HepG2 (cell line): ENCODE data around the gene ATP10A. TPM values are rescaled to one million over a fixed set of nuclear protein-coding genes. Genes with fewer than 3 reads are reported as not detected.

Source experiments
- AHR ChIP-seq: IDR thresholded peaks from 2 replicates; pipeline ENCODE4 v1.6.1; 2018; ENCODE audit warnings: missing genetic modification reagents, missing compliant biosample characterization
- CHCHD3 ChIP-seq: sonication (generic); formaldehyde crosslinking; IDR thresholded peaks from 2 replicates; pipeline ENCODE4 v1.8.0; 2022; ENCODE audit warnings: mild to moderate bottlenecking, missing genetic modification reagents, moderate library complexity
- EED ChIP-seq: sonication (generic); formaldehyde crosslinking; IDR thresholded peaks from 2 replicates; pipeline ENCODE4 v1.5.0; 2020; ENCODE audit warnings: mild to moderate bottlenecking, missing genetic modification reagents
- GATAD1 ChIP-seq: IDR thresholded peaks from 2 replicates; pipeline ENCODE4 v1.6.1; 2016; ENCODE audit warnings: missing genetic modification reagents, missing compliant biosample characterization
- GLI4 ChIP-seq: sonication (generic); formaldehyde crosslinking; IDR thresholded peaks from 2 replicates; pipeline ENCODE4 v1.5.1; 2020; ENCODE audit warnings: missing genetic modification reagents, mild to moderate bottlenecking, moderate library complexity, borderline replicate concordance
- GPBP1L1 ChIP-seq: sonication (generic); formaldehyde crosslinking; IDR thresholded peaks from 2 replicates; pipeline ENCODE4 v1.5.0; 2020; ENCODE audit warnings: mild to moderate bottlenecking, missing genetic modification reagents
- IRF1 ChIP-seq: sonication (generic); formaldehyde crosslinking; IDR thresholded peaks from 2 replicates; pipeline ENCODE4 v1.4.0; 2020; ENCODE audit warnings: low read depth, mild to moderate bottlenecking, missing genetic modification reagents
- KAT8 ChIP-seq: IDR thresholded peaks from 2 replicates; pipeline ENCODE4 v1.6.1; 2016; ENCODE audit warnings: missing genetic modification reagents, missing compliant biosample characterization
- MAF1 ChIP-seq: sonication (generic); formaldehyde crosslinking; IDR thresholded peaks from 2 replicates; pipeline ENCODE4 v1.5.0; 2020; ENCODE audit warnings: missing genetic modification reagents, borderline replicate concordance
- MIXL1 ChIP-seq: IDR thresholded peaks from 2 replicates; pipeline ENCODE4 v1.6.1; 2016
- NR2F6 ChIP-seq, 2 experiments: IDR thresholded peaks; 2 replicates each; pipeline ENCODE4 v1.6.1; 2016; ENCODE audit warnings: antibody characterized with exemption in 1 of 2, mild to moderate bottlenecking in 1 of 2
- RBAK ChIP-seq: sonication (generic); formaldehyde crosslinking; IDR thresholded peaks from 2 replicates; pipeline ENCODE4 v1.5.1; 2020; ENCODE audit warnings: mild to moderate bottlenecking, missing genetic modification reagents
- RELA ChIP-seq: sonication (generic); formaldehyde crosslinking; IDR thresholded peaks from 2 replicates; pipeline ENCODE4 v1.4.0; 2020; ENCODE audit warnings: missing genetic modification reagents
- RNF2 ChIP-seq: fragments of 450-650 bp; conservative IDR thresholded peaks from 2 replicates; pipeline ENCODE4 v1.6.1; 2016; ENCODE audit warnings: low read depth
- RORA ChIP-seq: sonication (generic); formaldehyde crosslinking; IDR thresholded peaks from 2 replicates; pipeline ENCODE4 v1.5.0; 2020; ENCODE audit warnings: mild to moderate bottlenecking, missing genetic modification reagents, moderate library complexity
- SALL2 ChIP-seq: sonication (generic); formaldehyde crosslinking; IDR thresholded peaks from 2 replicates; pipeline ENCODE4 v1.8.1; 2023; ENCODE audit warnings: mild to moderate bottlenecking, missing genetic modification reagents, inconsistent platforms
- SAP130 ChIP-seq: IDR thresholded peaks from 2 replicates; pipeline ENCODE4 v1.6.1; 2016; ENCODE audit warnings: low read depth
- SOX5 ChIP-seq: IDR thresholded peaks from 2 replicates; pipeline ENCODE4 v1.6.1; 2016; ENCODE audit warnings: borderline replicate concordance
- TEAD2 ChIP-seq: sonication (generic); formaldehyde crosslinking; IDR thresholded peaks from 2 replicates; pipeline ENCODE4 v1.9.0; 2021; ENCODE audit warnings: missing genetic modification reagents
- ZGPAT ChIP-seq: IDR thresholded peaks from 2 replicates; pipeline ENCODE4 v1.6.1; 2016; ENCODE audit warnings: mild to moderate bottlenecking
- ZNF160 ChIP-seq: sonication (generic); formaldehyde crosslinking; IDR thresholded peaks from 2 replicates; pipeline ENCODE4 v1.8.0; 2022; ENCODE audit warnings: mild to moderate bottlenecking, inconsistent platforms, missing genetic modification reagents
- ZNF230 ChIP-seq: sonication (generic); formaldehyde crosslinking; IDR thresholded peaks from 2 replicates; pipeline ENCODE4 v1.4.0; 2020; ENCODE audit warnings: mild to moderate bottlenecking, missing genetic modification reagents
- ZNF329 ChIP-seq: sonication (generic); formaldehyde crosslinking; IDR thresholded peaks from 2 replicates; pipeline ENCODE4 v1.9.0; 2021; ENCODE audit warnings: low read depth, mild to moderate bottlenecking, missing genetic modification reagents
- ZNF343 ChIP-seq: sonication (generic); formaldehyde crosslinking; IDR thresholded peaks from 2 replicates; pipeline ENCODE4 v1.4.0; 2020; ENCODE audit warnings: mild to moderate bottlenecking, missing genetic modification reagents
- ZNF883 ChIP-seq: sonication (generic); formaldehyde crosslinking; IDR thresholded peaks from 2 replicates; pipeline ENCODE4 v1.5.1; 2020; ENCODE audit warnings: mild to moderate bottlenecking, missing genetic modification reagents; ENCODE audit errors: not compliant biosample characterization
- polyA plus RNA-seq, 8 experiments: library from polyadenylated mRNA; depleted of rRNA in 3 of 8; stranded (reverse) in 7 of 8; unstranded in 1 of 8; fragments of >200 nt; fragmentation: Illumina TruSeq in 4 of 8; extraction: Trizol in 4 of 8; gene quantifications; 2 replicates each; pipeline versions ENCODE4 v1.2.1 to v1.2.3, GENCODE V29; 2011 to 2016; ENCODE audit warnings: low read depth in 4 of 8, missing spikeins in 1 of 8, mixed read lengths in 1 of 8; ENCODE audit not compliant: insufficient read depth in 1 of 8
- total RNA-seq, 5 experiments: library from RNA; depleted of rRNA; stranded (reverse); fragments of >200 nt; fragmentation: Illumina TruSeq; extraction: Trizol; gene quantifications; 2 replicates each; pipeline ENCODE4 v1.2.3, GENCODE V29; 2016; ENCODE audit warnings: low read depth in 1 of 5
- TF ChIP-seq, protein P1 (sequence below): sonication (generic); formaldehyde crosslinking; IDR thresholded peaks from 2 replicates; pipeline ENCODE4 v1.8.1; 2023; ENCODE audit warnings: mild to moderate bottlenecking, moderate library complexity, missing genetic modification reagents

Gene ATP10A
- total and polyA plus RNA-seq, 2 of the 13 experiments (the other 11 are each of a cell fraction or from before 2014, with no cell fraction given): 0.58 to 4.2 TPM

GRCh38 chr15:25850154-25851111 is 12.7 kb downstream of the ATP10A start (continued):
- TF ChIP-seq ZNF883 (CRISPR knock-in tag): no peak
- TF ChIP-seq MIXL1 (CRISPR knock-in tag): no peak
- no peak for TF ChIP-seq RELA (CRISPR knock-in tag)
- TF ChIP-seq RORA (CRISPR knock-in tag): no peak
- TF ChIP-seq EED: no peak
- no peak for TF ChIP-seq ZNF329 (CRISPR knock-in tag)
- TF ChIP-seq IRF1 (CRISPR knock-in tag): no peak
- 0 out of 2 replicates have a peak, but pooled peaks have one; percentile 16 for TF ChIP-seq ZGPAT (CRISPR knock-in tag)
- no peak for TF ChIP-seq SALL2 (CRISPR knock-in tag)
- no peak for TF ChIP-seq MAF1 (CRISPR knock-in tag)
- TF ChIP-seq GATAD1 (CRISPR knock-in tag): no peak
- TF ChIP-seq AHR (CRISPR knock-in tag): no peak
- TF ChIP-seq GLI4 (CRISPR knock-in tag): no peak
- TF ChIP-seq, protein P1, sequence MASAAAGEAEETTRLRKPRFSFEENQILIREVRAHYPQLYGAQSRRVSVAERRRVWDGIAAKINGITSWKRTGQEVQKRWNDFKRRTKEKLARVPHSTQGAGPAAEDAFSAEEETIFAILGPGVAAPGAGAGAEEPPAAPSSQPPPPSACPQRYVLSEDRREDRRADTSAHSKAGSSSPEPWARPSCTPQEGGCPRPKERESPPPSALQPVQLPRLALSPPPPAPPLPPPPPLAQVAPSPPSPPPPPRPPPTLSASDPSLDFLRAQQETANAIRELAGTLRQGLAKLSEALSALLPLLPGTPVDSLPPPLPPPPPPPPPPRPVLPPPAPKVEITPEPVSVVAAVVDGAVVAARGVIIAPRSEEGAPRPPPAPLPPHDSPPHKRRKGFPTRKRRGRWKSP: no peak
- TF ChIP-seq RNF2: no peak
- no peak for TF ChIP-seq ZNF343 (CRISPR knock-in tag)
- no peak for TF ChIP-seq CHCHD3 (CRISPR knock-in tag)
- TF ChIP-seq SOX5 (CRISPR knock-in tag): peak; percentile 95
- no peak for TF ChIP-seq ZNF160
- peak; percentile 34; the same call in 1 of the 2 replicates for TF ChIP-seq SAP130 (CRISPR knock-in tag)
- TF ChIP-seq NR2F6 (IDR thresholded peaks at IDR 0.05): peak; percentile 42
- peak; percentile 36; the same call in 1 of the 2 replicates for TF ChIP-seq NR2F6 (CRISPR knock-in tag; IDR thresholded peaks at IDR 0.05)
- TF ChIP-seq ZNF230 (CRISPR knock-in tag): no peak
- no peak for TF ChIP-seq GPBP1L1
- 0 out of 2 replicates have a peak, but pooled peaks have one; percentile 19 for TF ChIP-seq KAT8 (CRISPR knock-in tag)
- TF ChIP-seq RBAK: no peak
- TF ChIP-seq TEAD2 (CRISPR knock-in tag): no peak
